Activated CD8-positive, alpha-beta memory T cell treated with anti-CD3 and anti-CD28 coated beads, Interleukin-2, amount 50 U/mL, for 48 hours (primary cell): ENCODE measurements around the gene MIA.
"Not testable (repeated sequence)": the region's sequence is repeated elsewhere in the genome, so short reads cannot be mapped to it uniquely, and the experiment has no call there.

Source experiments
- DNase-seq: peaks from one replicate; pipeline ENCODE4 v3.0.0-alpha.2; 2020

Gene MIA

GRCh38 chr19:40804783-40805242 is 29.5 kb downstream of the MIA start:
- no peak for DNase-seq

- no peak for DNase-seq
Measured at GRCh38 chr19:40805258-40805868, 30.0 kb downstream of the MIA start.

DNA sequence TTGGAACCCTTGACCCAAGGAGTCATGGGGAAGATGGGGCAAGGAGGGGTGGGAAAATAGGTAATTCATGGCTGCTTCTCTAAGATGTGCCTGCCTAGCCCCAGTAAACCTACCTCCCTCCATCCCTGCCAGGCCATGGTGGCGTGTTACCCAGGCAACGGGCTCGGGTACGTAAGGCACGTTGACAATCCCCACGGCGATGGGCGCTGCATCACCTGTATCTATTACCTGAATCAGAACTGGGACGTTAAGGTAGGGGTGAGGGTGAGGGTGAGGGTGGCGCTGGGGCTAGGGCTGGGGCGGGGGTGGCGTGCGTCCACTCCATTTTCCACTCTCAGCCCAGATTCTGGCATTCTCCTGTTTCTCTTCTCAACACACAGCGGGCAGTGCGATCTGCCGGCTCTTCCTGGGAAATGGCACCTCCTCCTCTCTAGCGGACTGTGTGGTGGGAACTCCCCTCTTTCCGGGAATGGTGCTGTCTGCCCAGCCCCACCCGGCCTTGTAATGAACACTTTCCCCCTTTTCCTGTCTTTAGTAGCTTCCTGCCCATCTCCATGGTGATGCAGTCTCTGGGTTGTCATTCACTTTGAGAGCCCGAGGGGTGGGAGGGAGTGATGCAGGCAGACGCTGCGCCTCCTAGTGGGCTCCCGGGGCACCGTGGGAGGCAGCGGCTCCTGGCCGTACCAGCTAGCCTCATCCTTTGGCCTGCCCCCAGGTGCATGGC is 31.3 kb downstream of the MIA start:
- DNase-seq, result peak; percentile 92

GRCh38 chr19:40807147-40808020 is 32.1 kb downstream of the MIA start:
- no peak for DNase-seq

GRCh38 chr19:40808021-40808325 is 32.7 kb downstream of the MIA start:
- DNase-seq, result no peak

DNA sequence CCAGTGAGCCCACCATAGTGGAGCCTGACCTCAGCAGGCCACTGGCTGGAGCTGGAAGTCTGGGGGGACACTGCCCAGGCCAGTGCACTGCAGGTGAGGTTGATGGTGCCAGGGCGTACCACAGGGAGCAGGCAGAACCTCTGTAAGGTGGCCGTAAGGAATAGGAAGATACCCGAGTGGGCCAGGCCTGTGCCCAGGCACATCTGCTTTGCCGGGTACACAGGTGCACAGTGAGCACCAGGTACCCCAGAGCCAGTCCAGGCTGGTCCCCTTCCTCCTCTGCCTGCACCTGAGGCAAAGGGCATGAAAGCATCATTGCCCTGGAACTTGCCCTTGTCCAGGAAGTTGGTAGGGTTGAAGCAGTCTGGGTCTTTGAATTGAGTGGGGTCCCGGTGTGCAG is 33.2 kb downstream of the MIA start:
- DNase-seq, result no peak

GRCh38 chr19:40809358-40810086 is 34.2 kb downstream of the MIA start:
- no peak for DNase-seq

DNA sequence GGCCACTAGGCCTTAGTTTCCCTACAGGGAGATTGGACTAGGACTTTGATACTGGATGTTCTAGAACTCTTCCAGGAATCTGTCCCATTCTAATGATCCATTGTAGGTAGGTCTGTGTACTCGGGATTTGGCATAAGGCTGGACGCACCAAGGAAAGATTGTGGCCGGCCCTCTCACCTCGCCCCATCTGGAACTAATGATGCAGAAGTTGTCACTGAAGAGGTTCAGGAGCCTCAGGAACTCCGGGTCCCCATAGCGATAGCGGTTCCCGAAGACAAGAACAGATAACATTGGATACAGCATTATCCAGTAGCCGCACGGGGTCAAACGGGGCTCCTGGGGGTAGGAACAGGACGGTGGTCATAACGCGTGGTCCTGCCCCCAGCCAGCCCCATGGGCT is 34.8 kb downstream of the MIA start:
- no peak for DNase-seq

- peak; percentile 76 for DNase-seq
Measured at GRCh38 chr19:40810649-40811408, 35.5 kb downstream of the MIA start.

DNA sequence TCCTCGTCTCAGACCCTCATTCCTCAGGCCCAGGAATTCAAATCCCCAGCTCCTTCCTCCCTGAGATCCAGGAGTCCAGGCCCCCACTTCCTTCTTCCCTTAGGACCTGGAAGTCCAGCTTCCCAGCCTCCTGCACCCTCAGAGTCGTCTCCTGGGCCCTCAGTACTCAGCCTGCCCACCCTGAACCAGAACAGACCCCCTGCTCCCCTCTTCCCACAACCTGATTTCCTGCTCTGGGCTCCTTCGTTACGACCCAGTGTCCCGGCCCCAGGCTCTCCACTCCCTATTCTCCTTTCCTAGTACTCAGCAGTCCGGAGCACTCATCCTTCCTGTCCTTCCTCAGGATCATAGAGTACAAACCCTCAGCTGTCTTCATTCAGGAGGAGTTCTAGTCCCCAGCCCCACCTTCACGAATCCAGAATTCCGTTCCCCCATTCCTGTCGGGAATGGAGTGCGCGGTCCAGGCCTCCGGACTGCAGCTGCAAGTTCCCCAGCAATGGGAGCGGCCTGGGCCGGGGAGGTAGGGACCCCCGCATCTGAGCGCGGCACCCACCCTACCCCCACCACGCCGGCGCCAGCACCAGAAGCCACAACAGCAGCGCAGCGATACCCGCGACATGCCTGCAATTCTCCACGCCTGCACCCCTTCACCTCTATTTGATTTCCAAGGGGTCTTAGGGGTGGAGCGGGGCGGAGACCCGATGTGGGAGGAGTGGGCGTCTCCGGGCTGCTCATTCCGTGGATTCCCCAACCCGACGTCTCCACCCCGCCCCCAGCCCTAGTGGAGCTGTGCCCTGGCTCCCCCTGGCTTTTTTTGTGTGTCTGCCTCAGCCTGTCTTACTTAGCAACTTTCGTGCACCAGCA is 36.4 kb downstream of the MIA start:
- no peak for DNase-seq

DNA sequence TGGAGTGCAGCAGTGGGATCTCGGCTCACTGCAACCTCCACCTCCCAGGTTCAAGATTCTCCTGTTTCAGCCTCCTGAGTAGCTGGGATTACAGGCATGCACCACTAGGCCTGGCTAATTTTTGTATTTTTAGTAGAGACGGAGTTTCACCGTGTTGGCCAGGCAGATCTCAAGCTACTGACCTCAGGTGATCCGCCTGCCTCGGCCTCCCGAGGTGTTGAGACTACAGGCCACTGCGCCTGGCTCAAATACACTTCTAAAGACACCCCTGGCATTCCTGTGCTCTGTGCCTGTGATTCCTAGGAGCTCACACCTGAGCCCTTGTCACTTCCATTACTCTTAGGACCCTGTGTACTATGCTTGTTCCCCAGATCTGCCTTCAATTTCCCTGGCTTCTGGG is 37.2 kb downstream of the MIA start:
- DNase-seq, result not testable (repeated sequence)

DNA sequence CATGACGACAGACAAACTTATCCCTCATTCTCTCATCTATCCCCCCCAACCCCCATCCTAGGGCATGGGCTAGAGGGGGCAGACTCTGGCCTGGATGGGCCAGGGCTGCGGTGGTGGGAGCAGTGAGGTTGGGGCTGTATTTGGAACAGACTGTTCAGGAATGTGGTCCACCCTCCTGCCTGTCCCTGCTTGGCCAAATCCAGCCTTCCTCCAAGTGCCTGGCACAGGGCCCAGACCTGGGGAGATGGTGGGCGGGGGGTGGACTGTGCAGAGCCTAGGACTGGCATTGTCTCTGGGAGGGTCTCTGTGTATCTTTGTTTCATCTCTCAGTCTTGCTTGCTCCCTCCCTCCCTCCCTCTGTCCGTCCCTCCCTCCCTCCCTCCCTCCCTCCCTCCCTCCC is 37.9 kb downstream of the MIA start:
- no peak for DNase-seq

GRCh38 chr19:40815223-40815622 is 39.9 kb downstream of the MIA start:
- no peak for DNase-seq

DNA sequence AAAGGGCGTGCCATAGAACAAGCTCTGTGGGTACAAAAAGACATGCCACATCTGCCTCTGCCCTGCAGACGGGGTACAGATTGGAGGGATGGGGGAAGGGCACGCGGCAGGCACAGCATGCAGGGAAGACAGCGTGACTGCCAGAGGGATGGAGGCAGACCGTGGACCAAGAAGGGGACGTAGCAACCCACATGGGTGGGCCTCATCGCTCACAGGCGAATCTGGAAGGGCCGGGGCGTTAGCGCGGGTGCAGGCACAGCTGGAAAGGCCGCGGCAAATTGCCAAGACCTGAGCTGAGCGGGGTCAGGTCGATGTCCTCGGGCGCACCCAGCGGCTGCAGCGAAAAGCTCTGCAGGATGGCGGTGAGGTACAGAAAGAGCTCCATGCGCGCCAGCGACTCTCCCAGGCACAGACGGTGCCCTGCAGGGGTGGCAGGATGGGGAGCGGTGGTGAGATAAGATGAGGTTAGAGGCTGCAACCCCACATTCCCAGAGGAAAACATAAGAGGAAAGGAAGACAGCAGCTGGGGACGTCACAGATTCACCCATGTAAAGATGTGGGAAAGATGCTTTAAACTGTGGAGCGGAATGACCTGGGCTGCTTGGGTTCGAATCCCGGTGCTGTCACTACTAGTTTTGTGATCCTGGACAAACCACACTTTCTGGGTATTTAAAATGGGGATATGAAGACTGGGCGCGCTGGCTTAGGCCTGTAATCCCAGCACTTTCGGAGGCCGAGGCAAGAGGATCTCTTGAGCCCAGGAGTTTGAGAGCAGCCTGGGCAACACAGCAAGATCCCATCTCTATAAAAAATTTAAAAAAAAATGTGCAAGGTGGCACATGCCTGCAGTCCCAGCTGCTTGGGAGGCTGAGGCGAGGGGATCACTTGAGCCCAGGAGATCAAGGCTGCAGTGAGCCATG is 43.4 kb downstream of the MIA start:
- DNase-seq, result peak; percentile 86

- DNase-seq, result peak; percentile 85
Measured at GRCh38 chr19:40819479-40820234, 44.3 kb downstream of the MIA start.

DNA sequence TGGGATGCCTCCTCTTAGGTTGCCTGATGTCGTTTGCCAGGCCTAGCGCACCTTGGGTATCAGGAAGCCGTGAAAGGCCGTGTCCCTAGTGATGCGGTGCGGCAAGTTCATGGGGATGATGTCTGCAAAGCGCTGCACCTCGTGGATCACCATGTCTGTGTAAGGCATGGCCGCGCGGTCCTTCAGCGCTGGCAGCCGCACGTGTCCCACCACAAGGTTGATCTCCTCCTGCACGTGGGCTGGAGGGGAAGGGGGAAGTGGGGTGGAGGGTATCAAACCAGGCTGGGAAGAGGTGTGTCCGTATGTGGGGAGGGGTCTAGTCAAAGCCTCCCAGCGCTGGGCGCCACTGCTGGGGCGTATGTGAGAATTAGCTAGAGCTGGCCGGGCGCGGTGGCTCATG is 46.8 kb downstream of the MIA start:
- peak; percentile 29 for DNase-seq

- peak; percentile 25 for DNase-seq
Measured at GRCh38 chr19:40822704-40823553, 47.6 kb downstream of the MIA start.

DNA sequence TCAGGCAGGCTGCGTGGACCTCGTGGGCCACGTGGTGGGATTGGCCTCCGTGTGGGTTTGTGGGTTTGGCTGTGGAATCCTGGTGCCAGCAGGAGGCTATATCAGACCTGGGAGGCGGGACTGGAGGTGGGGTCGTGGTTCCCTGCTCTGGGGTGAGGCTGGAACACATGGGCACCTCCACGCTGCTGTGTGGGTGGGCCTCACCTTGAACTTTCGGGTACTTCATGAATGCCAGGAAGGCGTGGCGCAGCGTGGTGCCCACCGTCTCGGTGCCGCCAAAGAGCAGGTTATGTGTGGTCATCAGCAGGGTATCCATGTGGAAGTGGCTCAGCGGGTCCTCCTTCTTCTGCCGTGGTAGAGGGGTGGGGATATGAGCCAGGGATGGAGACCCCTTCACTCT is 49.6 kb downstream of the MIA start:
- peak; percentile 47 for DNase-seq
